Measurements from ENCODE around the gene PLXND1.
"Not testable (repeated sequence)": the region's sequence is repeated elsewhere in the genome, so short reads cannot be mapped to it uniquely, and the experiment has no call there.

PLXND1 gene

DNA sequence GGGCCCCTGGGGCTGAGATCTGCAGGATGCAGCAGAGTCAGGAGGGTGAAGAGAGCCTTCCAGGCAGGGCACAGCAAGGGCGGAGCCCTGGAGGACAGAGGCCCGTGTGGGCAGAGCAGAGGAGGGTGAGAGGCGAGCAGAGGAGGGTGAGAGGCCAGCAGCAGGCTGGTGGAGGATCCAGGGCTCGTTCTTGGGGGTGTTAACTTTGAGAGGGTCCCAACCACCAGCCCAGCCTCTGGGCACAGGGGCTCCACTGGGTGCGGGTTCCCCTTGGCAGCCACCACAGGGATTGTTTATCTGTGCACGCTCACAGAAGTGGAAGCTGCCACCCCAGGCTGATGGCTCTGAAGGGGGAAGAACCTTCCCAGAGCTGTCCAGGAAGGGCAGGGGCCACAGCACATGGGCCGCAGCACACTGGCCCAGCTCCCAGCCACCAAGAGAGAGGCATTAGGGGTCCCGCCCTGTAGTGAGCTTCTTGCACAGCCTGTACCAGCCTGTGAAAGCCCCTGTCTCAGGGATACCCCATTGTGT is 9.3 kb upstream of the PLXND1 start:
- no peak for DNase-seq

DNA sequence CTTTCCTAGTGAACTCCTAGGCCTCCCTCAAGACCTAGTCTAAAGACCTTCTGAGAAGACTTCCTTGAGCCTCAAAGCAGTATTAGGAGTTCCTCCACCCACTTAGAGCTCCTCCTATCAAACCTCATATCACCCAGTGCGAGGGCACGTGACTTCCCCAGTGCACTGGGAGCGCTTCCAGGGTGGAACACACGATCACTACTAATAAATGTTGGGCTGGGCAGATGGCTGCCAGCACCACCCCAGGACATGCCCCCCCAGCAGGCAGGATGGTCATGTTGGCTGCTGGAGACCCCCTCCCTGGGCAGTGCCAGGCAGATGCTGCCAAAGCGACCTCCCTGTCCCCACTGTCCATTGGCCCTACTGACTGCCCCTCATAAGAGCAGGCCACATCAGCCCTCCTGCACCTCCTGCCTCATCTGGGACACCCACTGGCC is 8.5 kb upstream of the PLXND1 start:
- DNase-seq, result peak in 3 of 56 donors; percentile 12 to 34 (median 20)

DNA sequence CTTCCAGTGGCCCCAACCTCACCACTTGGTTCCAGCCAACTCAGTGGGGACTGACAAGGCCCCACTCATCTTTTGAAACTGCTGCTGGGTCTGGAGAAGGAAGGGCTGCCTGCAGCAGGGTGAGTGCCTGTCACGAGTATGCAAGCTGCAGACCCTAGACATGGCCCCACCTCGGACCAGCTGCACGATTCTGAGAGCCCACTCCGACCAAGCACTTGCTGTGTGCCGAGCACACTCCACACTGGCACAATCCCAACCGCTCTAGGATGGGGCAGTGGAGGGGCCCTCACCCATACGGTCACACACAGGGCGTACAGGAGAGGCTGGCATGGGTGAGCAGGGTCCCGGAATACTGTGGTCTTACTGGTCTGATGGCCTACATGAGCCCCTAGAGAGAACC is 8.0 kb upstream of the PLXND1 start:
- no peak for DNase-seq

DNA sequence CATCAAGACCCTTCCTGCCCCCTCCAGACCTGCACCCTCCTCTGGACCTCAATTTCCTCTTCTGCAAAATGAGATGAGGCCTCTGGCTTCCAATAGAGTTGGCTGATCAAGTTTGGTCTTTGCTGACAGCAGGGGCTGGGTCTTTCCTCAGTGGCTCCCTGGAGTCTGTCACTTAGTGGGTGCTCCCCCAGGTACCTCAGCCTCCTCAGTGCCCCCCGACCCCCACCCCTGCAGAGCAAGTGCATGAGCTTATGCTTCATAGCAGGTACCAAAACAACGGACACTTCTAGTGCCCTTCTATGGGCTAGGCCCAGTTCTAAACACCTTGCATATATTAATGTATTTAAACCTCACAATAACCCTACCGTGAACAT is 6.9 kb upstream of the PLXND1 start:
- DNase-seq, result no peak

DNA sequence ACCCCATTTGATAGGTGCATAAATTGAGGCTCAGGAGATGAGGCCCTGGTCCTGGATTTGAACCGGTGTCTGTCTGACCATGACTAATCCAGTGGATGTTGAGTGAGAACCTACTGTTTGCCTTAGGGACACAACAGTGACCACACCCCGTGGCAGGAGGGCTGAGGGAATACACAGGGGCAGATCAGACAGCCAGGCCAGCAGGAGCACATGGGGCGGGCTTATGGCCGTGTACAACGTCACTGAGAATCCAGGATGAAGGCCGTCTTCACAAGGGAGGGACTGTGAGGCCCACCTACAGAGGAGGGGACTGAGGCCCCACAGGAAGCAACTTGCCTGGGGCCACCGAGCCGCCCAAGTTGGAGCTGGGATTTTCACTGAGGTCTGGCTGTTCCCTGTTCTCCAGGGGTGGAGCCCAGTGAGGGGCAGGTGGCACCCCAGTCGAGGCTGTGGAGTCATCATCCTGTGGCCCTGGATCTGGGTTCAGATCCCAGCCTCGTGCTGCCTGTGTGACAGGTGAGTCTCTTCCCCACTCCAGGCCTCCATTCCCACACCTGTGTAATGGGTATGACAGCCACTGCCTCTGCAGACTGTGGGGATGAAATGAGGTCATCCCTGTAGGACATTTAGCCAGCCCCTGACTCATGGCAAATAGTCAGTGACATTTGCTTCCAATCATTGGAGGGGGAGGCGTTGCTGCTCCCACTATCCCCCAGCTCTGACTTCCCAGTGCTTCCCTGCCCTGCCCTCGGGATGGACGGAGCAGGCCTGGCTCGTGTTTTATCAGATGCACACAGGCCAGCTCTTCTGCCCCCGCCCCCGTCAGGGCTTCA is 6.3 kb upstream of the PLXND1 start:
- no peak for DNase-seq

DNA sequence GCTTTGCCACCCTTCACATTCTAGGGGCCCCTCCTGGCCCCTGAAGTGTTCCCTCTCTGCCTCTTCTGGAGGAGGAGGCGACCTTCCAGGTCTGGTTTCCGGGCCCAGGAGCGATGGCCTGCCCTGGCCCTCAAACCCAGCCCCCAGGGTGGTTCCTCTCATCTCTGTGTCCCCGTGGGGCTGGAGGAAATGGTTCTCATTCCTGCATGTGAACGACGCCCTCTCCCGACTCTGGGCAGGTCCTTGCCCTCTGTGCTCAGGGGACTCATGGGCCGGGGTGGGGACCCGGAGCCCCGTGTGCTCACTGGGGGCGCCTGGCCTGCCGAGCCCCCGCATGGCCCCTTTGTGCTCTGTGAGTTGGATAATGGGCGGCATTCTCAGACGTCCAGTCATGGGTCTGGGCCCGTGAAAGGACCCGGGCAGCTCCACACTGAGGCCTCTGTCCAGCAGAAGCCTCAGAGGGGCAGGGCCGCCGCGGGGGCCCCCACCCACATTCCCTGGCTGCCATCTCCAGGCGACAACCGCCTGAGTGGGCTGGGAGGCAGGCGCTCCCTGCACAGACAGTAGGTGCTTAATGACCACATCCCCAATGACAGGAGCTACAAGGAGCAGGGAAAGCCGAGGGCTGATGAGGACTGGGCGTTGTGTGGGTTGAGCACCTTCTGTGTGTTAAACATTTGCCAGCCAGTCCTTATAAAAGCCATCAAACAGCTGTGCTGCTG is 5.5 kb upstream of the PLXND1 start:
- peak in 14 of 56 donors; percentile 20 to 62 (median 40) for DNase-seq

DNA sequence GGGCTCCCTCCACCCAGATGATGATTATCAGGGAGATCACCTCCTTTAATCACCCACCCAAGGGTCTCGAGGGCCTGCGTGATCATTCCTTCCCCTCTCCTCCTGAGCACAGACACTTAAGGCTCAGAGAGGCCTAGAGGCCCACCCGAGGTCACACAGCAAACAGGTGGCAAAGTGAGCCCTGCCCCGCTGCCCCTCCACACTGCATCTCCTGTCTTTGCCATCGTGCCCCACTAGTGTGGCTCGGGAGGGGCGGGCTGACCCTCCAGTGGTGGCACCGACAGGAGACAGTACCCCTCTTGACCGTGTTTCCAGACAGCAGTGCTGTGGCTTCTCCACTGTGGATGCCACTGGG is 4.9 kb upstream of the PLXND1 start:
- DNase-seq, result no peak

DNA sequence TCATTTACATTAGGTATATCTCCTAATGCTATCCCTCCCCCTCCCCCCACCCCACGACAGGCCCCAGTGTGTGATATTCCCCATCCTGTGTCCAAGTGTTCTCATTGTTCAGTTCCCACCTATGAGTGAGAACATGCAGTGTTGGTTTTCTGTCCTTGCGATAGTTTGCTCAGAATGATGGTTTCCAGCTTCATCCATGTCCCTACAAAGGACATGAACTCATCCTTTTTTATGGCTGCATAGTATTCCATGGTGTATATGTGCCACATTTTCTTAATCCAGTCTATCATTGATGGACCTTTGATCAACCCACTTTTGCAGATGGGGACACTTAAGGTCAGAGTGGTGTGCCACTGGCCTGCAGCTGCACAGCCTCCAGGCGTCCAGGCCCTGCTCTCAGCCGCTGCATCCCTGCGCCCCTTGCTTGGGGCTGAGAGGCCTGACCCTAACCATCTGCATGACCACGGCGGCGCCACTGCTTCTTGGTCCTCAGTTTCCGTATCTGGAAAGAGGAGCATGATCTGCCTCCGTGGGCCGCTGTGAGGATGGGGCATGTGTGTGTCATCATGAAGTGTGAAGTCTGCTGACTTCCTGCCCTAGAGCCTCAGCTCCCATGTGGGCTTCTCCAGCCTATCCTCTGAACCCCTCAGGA is 4.4 kb upstream of the PLXND1 start:
- DNase-seq, result not testable (repeated sequence)

DNA sequence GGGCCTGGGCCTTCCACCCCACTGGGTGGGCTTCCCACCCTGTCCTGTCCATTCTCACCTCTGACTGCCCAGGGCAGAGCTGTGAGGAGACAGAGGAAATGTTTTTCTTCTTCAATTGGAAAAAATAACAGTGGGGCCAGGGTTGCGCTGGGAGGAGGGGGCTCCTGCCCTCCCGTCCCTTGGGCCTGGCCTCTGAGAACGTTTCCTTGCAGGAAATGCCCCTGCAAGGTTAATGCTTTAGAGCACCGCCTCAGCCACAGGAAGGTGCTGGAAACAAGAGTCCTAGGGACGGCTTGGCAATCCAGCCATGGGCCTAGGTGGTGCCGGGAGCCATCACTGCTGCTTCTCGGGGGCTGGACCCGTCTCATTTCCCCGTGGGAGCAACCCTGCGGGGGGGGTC is 3.8 kb upstream of the PLXND1 start:
- DNase-seq, result no peak

DNA sequence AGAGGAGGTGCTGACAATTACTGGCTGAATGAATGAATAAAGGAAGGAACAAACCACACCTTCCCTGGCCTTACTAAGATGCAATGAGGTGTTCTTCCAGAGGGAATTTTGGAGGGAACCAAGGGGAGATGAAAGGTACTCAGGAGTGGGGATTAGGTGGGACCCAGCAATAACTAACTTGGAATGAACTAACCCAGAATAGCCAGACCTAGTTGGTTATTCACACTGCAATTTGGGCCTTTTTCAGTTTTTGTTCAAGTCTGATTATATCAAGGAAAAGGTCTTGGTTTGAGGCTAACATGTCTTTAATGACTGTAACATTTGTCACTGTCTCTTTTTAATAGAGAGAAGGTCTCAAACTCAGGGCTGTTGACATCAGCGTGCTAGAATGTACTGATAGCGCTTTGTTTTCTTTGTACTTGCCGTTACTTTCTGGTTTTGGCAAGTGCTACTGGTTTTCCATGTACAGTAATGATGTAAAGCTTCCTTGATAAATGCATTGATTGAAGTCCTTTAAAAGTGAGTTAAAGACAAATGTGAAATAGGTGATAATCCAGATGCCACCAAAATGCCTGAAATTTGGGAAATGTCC is 3.2 kb upstream of the PLXND1 start:
- DNase-seq, result no peak

DNA sequence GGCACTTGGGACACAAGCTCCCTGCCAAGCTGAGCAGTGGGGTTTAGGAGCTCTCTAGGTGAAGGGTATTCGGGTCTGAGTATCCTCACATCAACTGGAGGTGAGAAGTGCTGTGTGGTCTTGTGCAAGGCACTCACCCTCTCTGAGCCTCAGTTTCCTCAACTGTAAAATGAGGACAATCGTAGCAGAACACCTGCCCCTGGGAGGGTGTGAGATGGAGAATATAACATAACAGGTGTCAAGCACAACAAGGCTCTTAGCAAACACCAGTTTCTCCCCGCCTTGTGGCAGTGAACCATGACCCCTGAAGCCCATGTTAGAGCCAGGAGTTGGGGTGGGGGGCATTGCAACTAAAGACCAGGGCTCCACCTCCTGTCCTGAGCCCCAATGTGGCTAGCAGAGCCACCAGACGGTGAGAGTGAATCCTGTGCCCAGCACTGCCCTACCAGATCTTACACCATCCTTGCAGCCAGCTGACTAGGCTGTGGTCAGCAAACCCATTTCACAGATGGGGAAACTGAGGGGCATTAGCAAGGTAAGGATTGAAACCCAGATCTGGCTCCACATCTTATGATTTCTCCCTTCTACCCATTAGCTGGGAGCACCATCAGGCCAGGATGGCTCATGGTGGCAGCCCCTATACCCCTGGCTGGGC is 2.6 kb upstream of the PLXND1 start:
- no peak for DNase-seq

DNA sequence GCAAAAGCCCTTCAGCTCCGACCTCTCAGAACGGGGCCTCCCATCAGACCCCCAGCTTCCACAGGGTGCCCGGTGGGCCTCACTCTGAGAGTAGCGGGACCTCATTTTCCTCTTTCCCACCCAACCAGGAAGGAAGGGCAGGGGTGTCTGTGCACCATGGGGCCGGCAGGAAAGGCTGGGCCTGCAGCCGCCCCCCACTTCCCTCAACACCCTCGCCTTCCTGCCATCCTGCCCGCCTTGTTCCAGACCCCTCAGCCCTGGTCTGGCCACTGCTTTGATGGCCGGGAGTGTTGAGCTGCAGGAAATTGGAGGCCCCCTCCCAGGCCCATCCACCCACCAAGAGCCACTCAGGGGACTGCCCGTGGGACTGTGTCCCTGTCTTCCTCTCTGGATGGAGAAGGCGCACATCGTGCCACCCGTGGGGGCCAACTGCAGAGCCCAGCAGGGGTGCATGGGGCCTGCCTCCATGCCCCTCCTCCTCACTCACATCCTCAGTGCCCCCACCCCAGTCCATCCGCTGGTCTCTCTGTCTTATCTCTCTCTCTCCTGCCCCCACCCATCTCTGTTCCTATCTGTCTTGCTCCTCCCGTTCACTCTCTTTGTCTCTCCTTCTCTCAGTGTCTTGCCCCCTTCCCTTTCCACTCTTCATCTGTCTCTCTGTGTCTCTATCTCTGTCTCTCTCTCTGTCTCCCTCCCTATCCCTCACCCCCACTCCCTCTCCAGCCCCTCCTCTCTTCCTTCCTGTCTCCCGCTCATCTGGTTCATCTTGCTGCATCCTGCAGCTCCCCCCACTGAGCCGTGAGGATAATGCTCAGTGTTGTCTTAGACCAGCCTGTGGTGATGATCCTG is 1.8 kb upstream of the PLXND1 start:
- peak in 14 of 56 donors; percentile 13 to 53 (median 27) for DNase-seq

DNA sequence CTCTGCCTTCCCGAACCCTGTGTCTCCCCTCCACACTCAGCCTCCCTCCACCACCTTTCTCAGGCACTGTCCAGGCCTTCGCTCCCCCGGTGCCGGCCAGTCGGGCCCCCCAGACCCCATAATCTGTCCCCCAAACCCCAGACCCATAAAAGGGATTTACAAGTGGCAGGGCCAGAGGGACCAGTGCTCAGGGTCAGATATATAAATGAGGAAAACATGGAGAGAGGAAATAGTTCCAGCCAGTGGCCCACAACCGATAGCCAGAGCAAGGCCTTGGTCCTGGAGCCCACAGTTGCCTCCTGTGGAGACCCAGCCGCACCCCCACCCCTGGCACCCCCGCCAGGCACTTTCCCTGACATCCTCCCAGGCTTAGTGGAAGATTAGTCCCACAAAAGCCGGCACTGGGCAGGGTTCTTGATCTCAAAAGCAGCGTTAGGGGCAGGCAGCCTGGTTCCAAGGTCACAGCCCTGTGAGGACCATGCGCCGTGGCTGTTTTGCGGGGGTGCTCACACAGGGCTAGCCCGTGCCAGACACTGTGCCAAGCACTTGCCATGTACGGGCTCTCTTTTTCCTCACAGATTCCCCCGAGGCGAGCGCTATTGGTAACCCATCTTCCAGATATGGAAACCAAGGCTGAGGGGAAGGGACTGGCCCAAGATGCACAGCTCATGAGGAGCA is 1.1 kb upstream of the PLXND1 start:
- DNase-seq, result no peak

DNA sequence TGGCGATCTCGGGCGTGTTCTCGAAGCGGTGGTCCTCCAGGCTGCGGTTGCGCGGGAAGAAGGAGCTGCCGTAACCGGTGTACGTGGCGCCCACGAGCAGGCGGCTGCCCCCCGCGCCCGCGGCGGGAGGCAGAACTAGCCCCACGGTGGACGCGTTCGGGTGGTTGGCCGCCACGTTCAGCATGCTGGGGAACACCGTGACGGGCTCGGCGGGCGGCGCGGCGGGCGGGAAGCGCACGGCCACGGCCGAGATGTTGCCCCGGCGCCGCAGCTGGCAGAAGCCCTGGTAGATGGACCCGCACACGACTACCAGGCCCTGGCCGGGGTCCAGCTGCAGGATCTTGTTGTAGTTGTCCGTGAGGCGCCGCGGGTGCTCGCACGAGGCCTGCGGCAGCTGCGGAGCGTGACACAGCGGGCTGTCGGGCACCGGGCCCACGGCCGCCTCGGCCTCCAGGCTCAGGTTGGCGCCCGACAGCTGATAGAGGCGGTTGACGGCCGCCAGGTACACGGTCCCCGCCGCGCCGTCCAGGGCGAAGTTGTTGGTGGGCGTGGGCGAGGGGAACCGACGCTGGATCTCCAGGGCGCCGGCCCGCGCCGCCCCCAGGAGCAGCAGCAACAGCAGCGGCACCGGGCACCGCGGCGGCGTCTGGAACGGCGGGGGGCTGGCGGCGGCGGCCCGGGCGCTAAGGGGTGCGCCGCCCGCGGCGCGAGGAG is 397 bp downstream of the PLXND1 start:
- peak in 8 of 56 donors; percentile 17 to 53 (median 34) for DNase-seq

DNA sequence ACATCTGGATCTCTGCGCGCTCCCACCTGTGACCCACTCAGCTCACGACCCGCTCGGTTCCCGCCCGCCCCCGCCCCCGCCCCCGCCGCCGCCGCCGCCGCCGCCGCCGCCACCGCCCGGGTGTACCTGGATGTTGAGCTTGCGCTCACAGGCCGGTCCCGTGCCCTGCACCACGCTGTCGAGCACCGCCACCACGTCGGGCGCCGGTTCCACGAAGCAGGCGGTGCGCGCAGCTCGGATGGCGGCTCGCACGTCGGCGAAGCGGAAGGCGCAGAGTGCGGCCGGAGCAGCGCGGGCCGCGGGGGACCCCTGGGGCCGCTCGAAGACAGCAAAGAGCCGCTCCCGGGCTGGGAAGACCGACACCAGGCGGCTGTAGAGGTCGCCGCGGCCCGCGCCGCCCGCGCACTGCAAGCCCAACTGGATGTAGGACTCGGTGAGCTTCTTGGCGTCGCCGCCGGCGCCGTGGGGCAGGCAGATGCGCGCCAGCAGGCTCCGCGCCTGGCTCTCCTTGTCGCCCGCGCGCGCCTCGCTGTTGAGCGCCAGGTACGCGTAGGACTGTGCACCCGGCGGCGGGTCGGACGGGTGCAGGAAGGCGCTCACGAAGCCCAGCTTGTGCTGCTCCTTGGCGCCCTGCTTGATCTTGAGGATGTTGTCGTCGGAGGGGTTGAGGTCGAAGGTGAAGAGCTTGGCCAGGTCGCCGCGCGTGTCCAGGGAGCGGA is 1.1 kb downstream of the PLXND1 start:
- peak in 20 of 56 donors; percentile 16 to 55 (median 29) for DNase-seq

DNA sequence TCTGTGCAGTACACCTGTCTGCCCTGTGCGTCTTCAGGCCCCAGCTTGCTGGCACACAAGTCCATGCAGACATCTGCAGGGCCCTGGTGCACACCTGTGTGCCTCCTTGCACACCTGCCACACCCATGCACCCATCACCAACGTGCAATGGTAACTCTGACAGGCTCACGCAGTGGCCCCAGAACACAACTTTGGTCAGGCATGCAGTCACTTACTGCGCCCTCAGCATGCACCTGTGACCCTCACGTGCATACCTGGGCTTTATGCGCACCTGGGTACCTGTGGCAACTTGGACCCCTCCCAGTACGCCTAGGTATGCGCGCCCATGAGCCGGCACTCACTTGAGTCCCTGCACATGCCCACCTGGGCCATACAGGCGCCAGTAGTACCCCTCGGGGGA is 1.7 kb downstream of the PLXND1 start:
- no peak for DNase-seq

DNA sequence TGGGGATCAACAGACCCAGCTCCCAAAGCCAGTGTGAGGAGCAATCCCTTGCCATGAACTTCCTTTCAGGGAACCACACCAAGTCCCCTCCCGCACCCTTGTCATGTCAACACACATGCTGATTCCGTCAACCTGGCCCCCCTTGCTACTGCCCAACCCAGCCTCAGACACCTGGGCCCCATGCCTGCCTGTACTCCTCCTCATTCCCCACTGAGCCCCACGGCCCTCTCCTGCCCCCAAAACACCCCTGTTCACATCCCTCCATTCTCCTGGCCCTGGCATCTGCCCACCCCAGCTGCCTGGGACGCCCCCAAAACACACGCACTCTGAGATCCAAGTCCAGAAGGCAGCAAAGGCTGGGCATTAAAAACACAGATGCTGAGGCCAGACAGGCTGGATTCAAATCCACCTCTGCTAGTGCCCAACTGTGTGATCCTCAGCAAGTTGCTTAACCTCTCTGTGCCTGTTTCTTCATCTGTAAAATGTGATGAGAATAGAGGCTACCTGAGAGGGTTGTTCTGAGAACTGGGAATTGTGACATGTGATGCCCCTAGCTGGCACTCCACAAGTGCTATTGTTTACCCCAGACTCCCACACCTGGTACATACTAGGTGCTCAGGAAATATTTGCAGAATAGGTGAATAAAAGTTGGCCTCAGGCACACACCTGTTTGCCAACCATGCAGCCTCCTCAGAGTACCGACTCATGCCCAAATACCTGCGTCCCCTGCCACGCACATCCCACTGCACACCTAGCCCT is 2.3 kb downstream of the PLXND1 start:
- DNase-seq, result no peak

Measured in nucleus accumbens (tissue), 56 donors.